ENCODE results near the gene TDP2.
"Not testable (repeated sequence)": the region's sequence is repeated elsewhere in the genome, so short reads cannot be mapped to it uniquely, and the experiment has no call there.

Gene TDP2

DNA sequence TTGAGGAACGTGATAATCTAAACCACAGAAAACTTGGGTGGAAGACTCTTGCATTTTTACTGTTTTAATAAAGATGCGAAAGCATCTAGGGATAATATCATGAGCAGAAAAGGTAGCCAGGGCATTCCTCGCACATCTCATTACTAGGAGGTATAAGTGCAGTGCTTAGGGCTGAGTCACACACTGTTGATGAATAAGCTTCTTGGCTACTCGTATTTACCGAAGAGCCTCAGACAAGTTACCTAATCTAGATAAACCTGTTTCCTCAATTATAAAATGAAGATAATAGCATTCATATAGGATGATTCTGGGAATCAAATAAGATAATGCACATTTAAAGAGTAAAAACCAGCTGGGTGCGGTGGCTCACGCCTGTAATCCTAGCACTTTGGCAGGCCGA is 19.9 kb downstream of the TDP2 start:
- no peak for DNase-seq (ENCODE audit: low spot score)

GRCh38 chr6:24644377-24644776 is 22.3 kb downstream of the TDP2 start:
- DNase-seq (ENCODE audit: low spot score), result no peak

DNA sequence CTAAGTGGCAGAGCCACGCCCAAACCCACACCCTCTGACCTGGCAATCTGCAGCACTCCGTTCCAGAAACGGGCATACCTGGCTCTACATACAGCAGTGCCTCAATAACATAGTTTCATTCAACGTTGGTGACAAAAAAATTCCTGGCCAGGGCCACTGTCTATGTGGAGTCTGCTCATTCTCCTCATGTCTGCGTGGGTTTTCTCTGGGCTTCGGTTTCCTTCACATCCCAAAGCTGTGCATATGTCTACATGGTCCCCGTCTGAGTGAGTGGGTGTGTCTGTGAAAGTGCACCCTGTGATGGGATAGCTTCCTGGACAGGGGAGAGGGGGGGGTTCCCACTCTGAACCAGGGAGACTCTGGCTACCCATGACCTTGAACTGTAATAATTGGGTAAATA is 22.8 kb downstream of the TDP2 start:
- DNase-seq (ENCODE audit: low spot score), result no peak

GRCh38 chr6:24642061-24642460 is 24.6 kb downstream of the TDP2 start:
- DNase-seq (ENCODE audit: low spot score), result no peak

DNA sequence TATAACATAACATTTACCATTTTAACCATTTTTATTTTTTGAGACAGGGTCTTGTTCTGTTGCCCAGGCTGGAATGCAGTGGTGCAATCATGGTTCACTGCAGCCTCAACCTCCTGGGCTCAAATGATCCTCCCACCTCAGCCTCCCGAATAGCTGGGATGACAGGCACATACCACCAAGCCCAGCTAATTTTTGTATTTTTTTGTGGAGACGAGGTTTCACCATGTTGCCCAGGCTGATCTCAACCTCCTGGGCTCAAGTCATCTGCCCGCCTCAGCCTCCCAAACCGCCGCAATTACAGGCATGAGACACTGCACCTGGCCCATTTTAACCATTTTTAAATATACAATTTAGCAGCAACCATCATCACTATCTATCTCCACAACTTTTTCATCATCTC is 26.1 kb downstream of the TDP2 start:
- not testable (repeated sequence) for DNase-seq (ENCODE audit: low spot score)

DNA sequence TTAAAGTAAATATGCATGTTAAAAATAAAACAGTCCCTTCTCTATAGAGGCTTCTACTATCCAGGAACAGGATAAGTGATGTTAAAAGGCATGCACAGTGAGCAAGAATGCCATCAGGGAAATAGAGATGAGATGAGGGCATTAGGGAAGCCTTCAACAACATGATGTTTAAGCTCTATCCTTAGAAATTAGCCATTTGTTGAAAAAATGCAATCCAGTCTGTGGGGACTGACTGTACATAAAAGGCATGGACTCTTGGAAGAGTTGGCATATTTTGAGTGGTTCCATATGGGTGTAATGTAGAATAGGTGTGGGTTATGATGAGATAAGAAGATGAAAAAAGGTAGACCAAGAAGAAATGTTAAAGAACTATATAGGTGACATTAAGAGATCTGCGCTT is 26.5 kb downstream of the TDP2 start:
- DNase-seq (ENCODE audit: low spot score), result no peak

DNA sequence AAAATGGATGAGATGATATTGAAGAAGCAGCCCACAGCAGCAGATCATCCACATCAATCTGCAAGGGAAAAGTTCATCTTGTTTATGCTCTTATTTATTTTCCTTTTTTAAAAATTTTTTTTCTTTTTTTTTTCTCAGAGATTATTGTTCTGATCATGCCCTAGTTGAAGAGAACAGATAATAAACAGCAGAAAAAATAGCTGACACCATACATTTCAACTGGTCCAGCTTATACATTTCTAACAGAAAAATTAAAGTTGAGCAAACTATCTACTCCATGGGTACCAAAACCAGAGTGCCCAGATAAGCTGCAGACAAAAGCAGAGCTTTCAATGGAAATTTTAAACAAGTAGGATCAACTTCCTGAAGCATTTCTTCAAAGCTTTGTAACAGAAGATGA is 30.0 kb downstream of the TDP2 start:
- no peak for DNase-seq (ENCODE audit: low spot score)

- DNase-seq (ENCODE audit: low spot score), result no peak
These were observed 34.1 kb downstream of the TDP2 start for GRCh38 chr6:24632573-24632972.

- DNase-seq (ENCODE audit: low spot score), result no peak
These were observed 35.0 kb downstream of the TDP2 start for GRCh38 chr6:24631671-24632070.

- no peak for DNase-seq (ENCODE audit: low spot score)
These were observed 35.7 kb downstream of the TDP2 start for GRCh38 chr6:24630856-24631505.

DNA sequence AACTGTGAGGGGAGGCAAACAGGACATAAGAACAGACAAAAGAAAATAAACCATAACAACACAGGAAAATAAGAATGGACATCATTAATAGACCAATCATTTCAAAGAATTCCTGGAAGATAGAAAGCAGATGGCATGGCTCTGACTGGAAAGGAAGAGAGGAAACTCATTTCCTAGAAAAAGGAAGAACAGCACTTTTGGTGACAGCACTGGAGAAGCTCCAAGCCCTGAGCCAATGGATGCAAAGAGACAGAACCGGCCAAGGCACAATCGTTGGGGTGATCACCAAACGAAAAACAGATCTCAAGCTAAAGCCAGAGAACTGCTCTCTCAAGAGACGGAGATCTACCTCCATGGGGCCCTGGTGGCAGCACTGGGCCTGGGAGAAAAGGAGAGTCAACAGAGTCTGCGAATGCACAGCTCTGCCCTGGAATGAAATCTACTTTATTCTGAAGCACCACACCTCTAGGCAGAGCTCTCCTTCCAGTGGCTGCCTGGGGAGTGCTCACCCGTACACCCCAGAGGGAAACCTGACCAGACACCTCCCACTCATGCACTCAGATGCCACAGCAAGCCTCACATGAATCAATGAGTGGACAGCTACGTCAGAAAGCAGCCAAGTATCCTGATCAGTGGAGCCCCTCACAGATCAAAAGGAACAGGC is 44.9 kb downstream of the TDP2 start:
- DNase-seq (ENCODE audit: low spot score), result no peak

GRCh38 chr6:24620637-24621036 is 46.1 kb downstream of the TDP2 start:
- DNase-seq (ENCODE audit: low spot score), result no peak

DNA sequence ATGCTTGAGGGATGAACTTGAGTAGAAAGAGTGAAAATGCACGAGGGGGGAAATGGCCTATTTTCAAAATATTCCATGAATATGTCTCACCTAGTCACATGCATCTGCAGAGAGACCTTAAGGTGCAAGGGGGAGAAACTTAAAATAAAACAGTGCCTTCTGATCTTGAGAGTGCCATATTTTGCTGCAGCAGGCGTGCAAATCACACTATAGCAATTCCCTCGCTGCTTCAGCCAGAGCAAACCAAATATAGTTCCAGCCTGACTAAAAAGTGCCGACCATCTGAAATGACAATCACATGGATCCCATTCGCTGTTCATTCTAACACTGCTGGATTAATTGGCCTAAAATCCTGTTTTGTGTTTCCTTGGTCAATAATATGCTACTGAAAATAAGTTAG is 47.0 kb downstream of the TDP2 start:
- DNase-seq (ENCODE audit: low spot score), result no peak

GRCh38 chr6:24614648-24615047 is 52.1 kb downstream of the TDP2 start:
- DNase-seq (ENCODE audit: low spot score), result no peak

DNA sequence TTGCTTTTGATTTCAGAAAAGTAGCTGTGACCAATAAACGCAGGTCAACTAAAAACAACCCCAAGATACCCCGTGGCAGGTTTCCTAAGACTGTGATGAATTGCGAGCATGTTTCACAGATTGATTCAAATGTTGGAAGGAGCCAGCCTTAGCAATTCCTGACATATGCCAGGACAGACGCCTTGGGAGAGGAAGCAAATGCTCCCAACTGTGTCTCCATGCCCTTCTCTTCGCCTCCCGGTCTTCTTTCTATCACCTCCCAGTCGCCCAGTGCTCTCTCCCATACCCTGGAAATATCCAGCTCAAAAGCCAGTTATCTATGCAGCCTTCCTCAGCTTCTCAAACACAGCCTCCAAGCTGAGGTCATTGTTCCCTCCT is 52.7 kb downstream of the TDP2 start:
- DNase-seq (ENCODE audit: low spot score), result no peak

- DNase-seq (ENCODE audit: low spot score), result no peak
These were observed 53.2 kb downstream of the TDP2 start for GRCh38 chr6:24613361-24614042.

DNA sequence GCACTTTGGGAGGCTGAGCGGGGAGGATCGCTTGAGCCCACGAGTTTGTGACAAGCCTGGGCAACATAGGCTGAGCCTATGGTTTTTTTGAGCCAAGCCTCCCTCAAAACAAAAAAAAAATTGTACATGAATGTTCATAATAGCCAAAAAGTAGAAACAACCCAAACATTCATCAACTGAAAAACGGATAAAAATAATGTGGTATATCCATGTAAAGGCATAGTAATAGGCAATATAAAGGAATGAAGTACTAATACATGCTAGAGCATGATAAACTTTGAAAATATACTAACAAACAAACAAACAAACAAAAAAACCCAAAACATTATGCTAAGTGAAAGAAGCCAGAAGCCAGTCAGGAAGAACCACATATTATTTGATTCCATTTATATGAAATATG is 56.0 kb downstream of the TDP2 start:
- no peak for DNase-seq (ENCODE audit: low spot score)

GRCh38 chr6:24607310-24608105 is 59.2 kb downstream of the TDP2 start:
- no peak for DNase-seq (ENCODE audit: low spot score)

DNA sequence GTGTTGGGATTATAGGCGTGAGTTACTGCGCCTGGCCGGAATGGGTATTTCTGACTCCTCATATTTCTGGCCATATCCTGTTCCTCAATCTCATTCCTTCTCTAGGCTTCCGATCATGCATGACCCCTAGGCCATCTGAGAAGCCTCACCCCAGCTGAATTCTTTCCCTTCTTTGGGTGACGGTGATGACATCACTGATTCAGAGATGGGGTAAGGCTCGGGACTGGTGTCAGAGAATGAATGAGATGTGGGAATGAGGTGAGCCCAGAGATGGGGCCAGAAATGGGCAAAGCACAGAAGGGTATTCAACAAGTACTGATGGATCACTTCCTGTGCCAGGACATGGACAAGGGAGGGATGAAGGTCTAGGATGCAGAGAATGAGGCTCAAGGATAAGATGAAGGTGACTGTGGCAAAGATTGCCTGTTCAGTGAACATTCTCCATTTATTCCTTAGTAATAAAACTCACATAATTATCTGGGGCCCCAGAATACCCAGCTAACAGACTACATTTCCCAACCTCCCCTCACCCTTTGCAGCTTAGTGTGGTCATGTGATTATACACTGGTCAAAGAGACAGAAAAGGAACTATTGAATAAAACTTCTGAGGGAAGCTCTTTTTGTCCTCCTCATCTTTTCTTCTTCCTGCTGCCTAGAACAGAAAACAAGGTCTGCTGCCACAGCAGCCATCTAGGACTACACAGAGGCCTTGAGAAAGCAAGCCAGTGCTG is 60.3 kb downstream of the TDP2 start:
- DNase-seq (ENCODE audit: low spot score), result no peak

DNA sequence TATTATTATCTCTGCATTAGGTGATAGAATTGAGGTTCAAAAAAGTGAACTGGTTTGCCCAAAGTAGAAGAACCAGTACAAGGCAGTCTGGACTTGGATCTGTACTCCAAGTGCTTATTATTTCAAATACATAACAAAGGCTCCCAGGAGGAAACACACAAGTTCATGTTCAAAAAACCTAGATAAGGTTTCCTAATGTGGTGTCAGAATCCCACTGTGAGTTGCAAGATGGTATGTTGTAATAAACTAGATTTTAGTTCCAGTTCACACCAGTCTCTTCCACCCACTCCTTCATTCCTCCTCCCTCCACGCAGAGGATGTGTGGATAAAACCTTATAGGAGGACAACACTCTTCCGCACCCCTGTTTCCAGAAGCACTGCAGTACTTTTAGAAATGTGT is 63.5 kb downstream of the TDP2 start:
- no peak for DNase-seq (ENCODE audit: low spot score)

DNA sequence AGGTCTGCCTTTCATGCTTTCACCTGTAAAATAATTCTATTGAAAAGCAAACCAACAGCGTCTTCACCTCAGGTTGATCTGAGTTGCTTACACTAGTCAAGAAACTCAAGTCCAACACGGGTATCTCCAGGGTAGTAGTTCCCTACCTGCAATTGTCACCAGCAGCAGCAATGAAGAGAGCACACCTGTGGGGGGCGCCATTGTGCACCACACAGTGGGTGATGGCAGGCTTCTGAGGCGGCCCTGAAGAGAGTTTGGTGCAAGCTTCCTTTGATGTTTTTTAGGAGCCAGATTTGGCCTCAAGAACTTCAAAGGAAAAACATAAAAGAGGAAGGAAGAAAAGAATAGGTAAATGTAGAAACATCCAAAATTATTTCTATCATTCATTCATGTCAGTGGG is 65.8 kb downstream of the TDP2 start:
- DNase-seq (ENCODE audit: low spot score), result no peak

Data from AG08396 (cell line).